H1 (cell line): ENCODE measurements around the gene TOM1L2. TPM values are rescaled to one million over a fixed set of nuclear protein-coding genes. Genes with fewer than 3 reads are reported as not detected.

Experiments
- CHD2 ChIP-seq: IDR thresholded peaks from 2 replicates; pipeline ENCODE4 v1.6.1; 2012; ENCODE audit warnings: low read length, improper control_type of control experiment
- POLR2AphosphoS5 ChIP-seq: IDR thresholded peaks from 2 replicates; pipeline ENCODE4 v1.6.1; 2011; ENCODE audit warnings: low read depth, low read length
- POU5F1 ChIP-seq: IDR thresholded peaks from 2 replicates; pipeline ENCODE4 v1.6.1; 2011; ENCODE audit warnings: low read depth, mild to moderate bottlenecking, low read length, moderate library complexity
- SAP30 ChIP-seq: fragments of 300-600 bp; sonication (generic); IDR thresholded peaks from 2 replicates; pipeline ENCODE4 v1.7.1; 2012; ENCODE audit warnings: low read length, moderate library complexity, mild to moderate bottlenecking, inconsistent platforms; ENCODE audit not compliant: insufficient read depth, insufficient replicate concordance
- TAF7 ChIP-seq: optimal IDR thresholded peaks from 2 replicates; pipeline ENCODE3; 2011; ENCODE audit warnings: low read depth, mild to moderate bottlenecking, inconsistent platforms, low read length, moderate library complexity, borderline replicate concordance
- polyA plus RNA-seq, 7 experiments: library from polyadenylated mRNA; depleted of rRNA in 3 of 7; stranded (reverse) in 5 of 7; unstranded in 2 of 7; fragments of >200 nt in 5 of 7; fragments of 200-250 nt in 2 of 7; gene quantifications; 1 replicate in 5 of 7; 2 replicates in 1 of 7; 4 replicates in 1 of 7; pipeline versions ENCODE4 v1.2.1 to v1.2.3, GENCODE V29; 2011 to 2013; ENCODE audit warnings: missing spikeins in 2 of 7, mixed read lengths in 2 of 7
- total RNA-seq: library from RNA; stranded (reverse); fragmentation: NEBNext Ultra II Directional; extraction: Animal tissue kit (Norgen Biotek cat#: 25700); gene quantifications from 2 replicates; pipeline ENCODE4 v1.2.1, GENCODE V29; 2021
- TF ChIP-seq, protein P1 (sequence below): IDR thresholded peaks from 2 replicates; pipeline ENCODE4 v1.6.1; 2012; ENCODE audit warnings: inconsistent platforms
- TF ChIP-seq, protein P2 (sequence below): fragments of 300-600 bp; sonication (generic); IDR thresholded peaks from 2 replicates; pipeline ENCODE4 v1.7.1; 2012; ENCODE audit warnings: low read length, moderate library complexity, mild to moderate bottlenecking, inconsistent platforms; ENCODE audit not compliant: insufficient replicate concordance

Gene TOM1L2
- total and polyA plus RNA-seq, 2 of the 8 experiments (the other 6 are each of a cell fraction or from before 2014, with no cell fraction given) = 2.0 to 3.4 TPM

DNA sequence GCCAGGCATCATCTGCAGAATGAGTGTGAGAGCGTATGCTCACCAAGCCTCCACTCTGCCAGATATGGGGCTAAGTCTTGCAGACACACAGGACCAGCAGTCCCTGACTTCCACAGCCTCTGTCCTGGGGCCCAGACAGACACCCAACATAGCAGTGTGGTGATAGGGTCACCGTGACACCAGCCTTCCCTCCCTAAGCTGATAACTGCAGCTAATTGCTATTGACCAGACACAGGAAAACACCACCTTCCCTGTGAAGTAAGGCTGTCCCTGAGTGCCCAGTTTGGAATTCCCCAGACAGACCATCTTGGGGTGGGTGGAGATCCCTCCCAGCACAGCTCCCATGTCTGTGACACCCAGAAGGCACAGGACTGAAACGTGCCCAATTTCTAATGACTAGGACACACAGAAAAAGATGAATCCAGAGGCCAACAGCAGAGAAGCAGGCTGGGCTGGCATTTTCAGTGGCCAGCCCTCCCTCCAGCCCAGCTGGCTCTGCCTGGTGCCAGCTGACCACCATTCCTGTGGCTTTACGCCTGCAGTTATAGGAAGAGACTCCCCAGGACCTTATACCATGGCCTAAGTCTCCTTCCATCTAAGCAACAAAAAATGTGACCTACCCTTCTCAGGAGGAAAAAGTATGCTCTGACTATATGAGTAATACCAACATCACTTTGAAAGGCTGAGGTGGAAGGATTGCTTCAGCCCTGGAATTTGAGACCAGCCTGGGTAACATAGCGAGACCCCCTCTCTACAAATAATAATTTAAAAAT is 36.5 kb upstream of the TOM1L2 start (continued):
- TF ChIP-seq POU5F1 (no peak), TAF7 (no peak), POLR2AphosphoS5 (no peak), SAP30 (no peak), CHD2 (no peak)
- TF ChIP-seq, protein P1, sequence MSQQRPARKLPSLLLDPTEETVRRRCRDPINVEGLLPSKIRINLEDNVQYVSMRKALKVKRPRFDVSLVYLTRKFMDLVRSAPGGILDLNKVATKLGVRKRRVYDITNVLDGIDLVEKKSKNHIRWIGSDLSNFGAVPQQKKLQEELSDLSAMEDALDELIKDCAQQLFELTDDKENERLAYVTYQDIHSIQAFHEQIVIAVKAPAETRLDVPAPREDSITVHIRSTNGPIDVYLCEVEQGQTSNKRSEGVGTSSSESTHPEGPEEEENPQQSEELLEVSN = no peak
- TF ChIP-seq, protein P2, sequence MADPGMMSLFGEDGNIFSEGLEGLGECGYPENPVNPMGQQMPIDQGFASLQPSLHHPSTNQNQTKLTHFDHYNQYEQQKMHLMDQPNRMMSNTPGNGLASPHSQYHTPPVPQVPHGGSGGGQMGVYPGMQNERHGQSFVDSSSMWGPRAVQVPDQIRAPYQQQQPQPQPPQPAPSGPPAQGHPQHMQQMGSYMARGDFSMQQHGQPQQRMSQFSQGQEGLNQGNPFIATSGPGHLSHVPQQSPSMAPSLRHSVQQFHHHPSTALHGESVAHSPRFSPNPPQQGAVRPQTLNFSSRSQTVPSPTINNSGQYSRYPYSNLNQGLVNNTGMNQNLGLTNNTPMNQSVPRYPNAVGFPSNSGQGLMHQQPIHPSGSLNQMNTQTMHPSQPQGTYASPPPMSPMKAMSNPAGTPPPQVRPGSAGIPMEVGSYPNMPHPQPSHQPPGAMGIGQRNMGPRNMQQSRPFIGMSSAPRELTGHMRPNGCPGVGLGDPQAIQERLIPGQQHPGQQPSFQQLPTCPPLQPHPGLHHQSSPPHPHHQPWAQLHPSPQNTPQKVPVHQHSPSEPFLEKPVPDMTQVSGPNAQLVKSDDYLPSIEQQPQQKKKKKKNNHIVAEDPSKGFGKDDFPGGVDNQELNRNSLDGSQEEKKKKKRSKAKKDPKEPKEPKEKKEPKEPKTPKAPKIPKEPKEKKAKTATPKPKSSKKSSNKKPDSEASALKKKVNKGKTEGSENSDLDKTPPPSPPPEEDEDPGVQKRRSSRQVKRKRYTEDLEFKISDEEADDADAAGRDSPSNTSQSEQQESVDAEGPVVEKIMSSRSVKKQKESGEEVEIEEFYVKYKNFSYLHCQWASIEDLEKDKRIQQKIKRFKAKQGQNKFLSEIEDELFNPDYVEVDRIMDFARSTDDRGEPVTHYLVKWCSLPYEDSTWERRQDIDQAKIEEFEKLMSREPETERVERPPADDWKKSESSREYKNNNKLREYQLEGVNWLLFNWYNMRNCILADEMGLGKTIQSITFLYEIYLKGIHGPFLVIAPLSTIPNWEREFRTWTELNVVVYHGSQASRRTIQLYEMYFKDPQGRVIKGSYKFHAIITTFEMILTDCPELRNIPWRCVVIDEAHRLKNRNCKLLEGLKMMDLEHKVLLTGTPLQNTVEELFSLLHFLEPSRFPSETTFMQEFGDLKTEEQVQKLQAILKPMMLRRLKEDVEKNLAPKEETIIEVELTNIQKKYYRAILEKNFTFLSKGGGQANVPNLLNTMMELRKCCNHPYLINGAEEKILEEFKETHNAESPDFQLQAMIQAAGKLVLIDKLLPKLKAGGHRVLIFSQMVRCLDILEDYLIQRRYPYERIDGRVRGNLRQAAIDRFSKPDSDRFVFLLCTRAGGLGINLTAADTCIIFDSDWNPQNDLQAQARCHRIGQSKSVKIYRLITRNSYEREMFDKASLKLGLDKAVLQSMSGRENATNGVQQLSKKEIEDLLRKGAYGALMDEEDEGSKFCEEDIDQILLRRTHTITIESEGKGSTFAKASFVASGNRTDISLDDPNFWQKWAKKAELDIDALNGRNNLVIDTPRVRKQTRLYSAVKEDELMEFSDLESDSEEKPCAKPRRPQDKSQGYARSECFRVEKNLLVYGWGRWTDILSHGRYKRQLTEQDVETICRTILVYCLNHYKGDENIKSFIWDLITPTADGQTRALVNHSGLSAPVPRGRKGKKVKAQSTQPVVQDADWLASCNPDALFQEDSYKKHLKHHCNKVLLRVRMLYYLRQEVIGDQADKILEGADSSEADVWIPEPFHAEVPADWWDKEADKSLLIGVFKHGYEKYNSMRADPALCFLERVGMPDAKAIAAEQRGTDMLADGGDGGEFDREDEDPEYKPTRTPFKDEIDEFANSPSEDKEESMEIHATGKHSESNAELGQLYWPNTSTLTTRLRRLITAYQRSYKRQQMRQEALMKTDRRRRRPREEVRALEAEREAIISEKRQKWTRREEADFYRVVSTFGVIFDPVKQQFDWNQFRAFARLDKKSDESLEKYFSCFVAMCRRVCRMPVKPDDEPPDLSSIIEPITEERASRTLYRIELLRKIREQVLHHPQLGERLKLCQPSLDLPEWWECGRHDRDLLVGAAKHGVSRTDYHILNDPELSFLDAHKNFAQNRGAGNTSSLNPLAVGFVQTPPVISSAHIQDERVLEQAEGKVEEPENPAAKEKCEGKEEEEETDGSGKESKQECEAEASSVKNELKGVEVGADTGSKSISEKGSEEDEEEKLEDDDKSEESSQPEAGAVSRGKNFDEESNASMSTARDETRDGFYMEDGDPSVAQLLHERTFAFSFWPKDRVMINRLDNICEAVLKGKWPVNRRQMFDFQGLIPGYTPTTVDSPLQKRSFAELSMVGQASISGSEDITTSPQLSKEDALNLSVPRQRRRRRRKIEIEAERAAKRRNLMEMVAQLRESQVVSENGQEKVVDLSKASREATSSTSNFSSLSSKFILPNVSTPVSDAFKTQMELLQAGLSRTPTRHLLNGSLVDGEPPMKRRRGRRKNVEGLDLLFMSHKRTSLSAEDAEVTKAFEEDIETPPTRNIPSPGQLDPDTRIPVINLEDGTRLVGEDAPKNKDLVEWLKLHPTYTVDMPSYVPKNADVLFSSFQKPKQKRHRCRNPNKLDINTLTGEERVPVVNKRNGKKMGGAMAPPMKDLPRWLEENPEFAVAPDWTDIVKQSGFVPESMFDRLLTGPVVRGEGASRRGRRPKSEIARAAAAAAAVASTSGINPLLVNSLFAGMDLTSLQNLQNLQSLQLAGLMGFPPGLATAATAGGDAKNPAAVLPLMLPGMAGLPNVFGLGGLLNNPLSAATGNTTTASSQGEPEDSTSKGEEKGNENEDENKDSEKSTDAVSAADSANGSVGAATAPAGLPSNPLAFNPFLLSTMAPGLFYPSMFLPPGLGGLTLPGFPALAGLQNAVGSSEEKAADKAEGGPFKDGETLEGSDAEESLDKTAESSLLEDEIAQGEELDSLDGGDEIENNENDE = no peak
